IMR-90 (cell line): ENCODE data around the gene PRR13. TPM values are rescaled to one million over a fixed set of nuclear protein-coding genes. Genes with fewer than 3 reads are reported as not detected.

Source experiments
- ATAC-seq: fragments of 200-7000 bp; cut with Tn5 transposase; 2 replicates; pipeline ENCODE4 v1.9.1; 2020; ENCODE audit warnings: low read depth, mild to moderate bottlenecking, moderate library complexity
- BruUV-seq: library from RNA; stranded (reverse); fragments of 400-500 nt; replicated peaks from 2 replicates; lab custom pipeline; 2021; lab: Mats Ljungman, UMichigan
- CTCF ChIA-PET: fragments of 300-600 bp; formaldehyde crosslinking; extraction: SDS; loops from one replicate; lab custom pipeline; 2021; ENCODE audit warnings: antibody characterized with exemption; lab: Yijun Ruan, JAX
- POLR2A ChIA-PET: fragments of 300-600 bp; sonication (Branson Sonifier 250); formaldehyde crosslinking; loops from one replicate; lab custom pipeline; 2022; ENCODE audit warnings: antibody characterized with exemption; ENCODE audit not compliant: unreplicated experiment; lab: Charles Lee
- DNase-seq: peaks from one replicate; pipeline ENCODE4 v3.0.0; 2013
- H2AFZ ChIP-seq: replicated peaks from 2 replicates; pipeline ENCODE3; 2013; ENCODE audit warnings: low read length, mild to moderate bottlenecking; ENCODE audit not compliant: poor library complexity
- H2AK5ac ChIP-seq: 2 replicates; pipeline ENCODE4 v1.6.1; 2013; ENCODE audit warnings: low read depth, low read length, inconsistent platforms
- H2AK9ac ChIP-seq: replicated peaks from 2 replicates; pipeline ENCODE3; 2013; ENCODE audit warnings: mild to moderate bottlenecking, low read depth, low read length, moderate library complexity; ENCODE audit not compliant: poor library complexity
- H2BK120ac ChIP-seq: 2 replicates; pipeline ENCODE4 v1.6.1; 2013; ENCODE audit warnings: low read depth, low read length, inconsistent platforms
- H2BK15ac ChIP-seq: 3 replicates; pipeline ENCODE4 v1.6.1; 2013; ENCODE audit warnings: low read depth, low read length, inconsistent platforms
- H2BK20ac ChIP-seq: 2 replicates; pipeline ENCODE4 v1.6.1; 2013; ENCODE audit warnings: low read depth, mild to moderate bottlenecking, inconsistent platforms, low read length, moderate library complexity
- H2BK5ac ChIP-seq: 2 replicates; pipeline ENCODE4 v1.6.1; 2013; ENCODE audit warnings: mild to moderate bottlenecking, low read depth, low read length, inconsistent platforms; ENCODE audit not compliant: poor library complexity, severe bottlenecking
- H3K14ac ChIP-seq: replicated peaks from 2 replicates; pipeline ENCODE4 v1.6.1; 2013; ENCODE audit warnings: low read depth, low read length, inconsistent platforms
- H3K18ac ChIP-seq: 2 replicates; pipeline ENCODE4 v1.6.1; 2013; ENCODE audit warnings: low read depth, low read length, control low read depth
- H3K23ac ChIP-seq: 2 replicates; pipeline ENCODE4 v1.6.1; 2013; ENCODE audit warnings: low read depth, low read length, inconsistent platforms
- H3K27ac ChIP-seq: 2 replicates; pipeline ENCODE4 v1.5.1; 2013; ENCODE audit warnings: mild to moderate bottlenecking, control low read depth, low read length; ENCODE audit not compliant: insufficient read depth
- H3K27me3 ChIP-seq: 2 replicates; pipeline ENCODE4 v1.6.1; 2013; ENCODE audit warnings: low read length; ENCODE audit not compliant: control insufficient read depth, insufficient read depth
- H3K36me3 ChIP-seq: 2 replicates; pipeline ENCODE4 v1.6.1; 2013; ENCODE audit warnings: low read length, mixed read lengths; ENCODE audit not compliant: control insufficient read depth, insufficient read depth
- H3K4ac ChIP-seq: 2 replicates; pipeline ENCODE4 v1.6.1; 2013; ENCODE audit warnings: low read depth, low read length, inconsistent platforms
- H3K4me1 ChIP-seq: 2 replicates; pipeline ENCODE4 v1.6.1; 2013; ENCODE audit warnings: low read length, mixed read lengths; ENCODE audit not compliant: control insufficient read depth, insufficient read depth
- H3K4me2 ChIP-seq: 2 replicates; pipeline ENCODE4 v1.6.1; 2013; ENCODE audit warnings: low read depth, mild to moderate bottlenecking, control low read depth, low read length, moderate library complexity
- H3K4me3 ChIP-seq: 2 replicates; pipeline ENCODE4 v1.5.1; 2013; ENCODE audit warnings: low read depth, mild to moderate bottlenecking, control low read depth, low read length, moderate library complexity; ENCODE audit not compliant: insufficient read depth
- H3K56ac ChIP-seq: 2 replicates; pipeline ENCODE4 v1.6.1; 2013; ENCODE audit warnings: low read length, inconsistent platforms; ENCODE audit not compliant: insufficient read depth; ENCODE audit errors: extremely low read depth
- H3K79me1 ChIP-seq, 2 experiments: 2 replicates each; pipeline ENCODE4 v1.6.1; 2013; ENCODE audit warnings: low read length in 2 of 2, inconsistent platforms in 1 of 2, low read depth in 1 of 2
- H3K9ac ChIP-seq: 2 replicates; pipeline ENCODE4 v1.6.1; 2013; ENCODE audit warnings: low read depth, low read length, control low read depth
- H3K9me1 ChIP-seq: 2 replicates; pipeline ENCODE4 v1.6.1; 2013; ENCODE audit warnings: low read length, inconsistent platforms; ENCODE audit not compliant: insufficient read depth
- H3K9me3 ChIP-seq: 2 replicates; pipeline ENCODE4 v1.6.1; 2013; ENCODE audit warnings: low read length; ENCODE audit not compliant: control insufficient read depth, insufficient read depth
- H4K20me1 ChIP-seq: 2 replicates; pipeline ENCODE4 v1.6.1; 2013; ENCODE audit warnings: low read length, inconsistent platforms; ENCODE audit not compliant: insufficient read depth
- H4K5ac ChIP-seq: 2 replicates; pipeline ENCODE4 v1.6.1; 2013; ENCODE audit warnings: mild to moderate bottlenecking, low read depth, low read length, control low read depth
- H4K8ac ChIP-seq, 2 experiments: 2 replicates each; pipeline ENCODE4 v1.6.1; 2013; ENCODE audit warnings: low read depth in 2 of 2, low read length in 2 of 2, control low read depth in 1 of 2, inconsistent platforms in 1 of 2
- H4K91ac ChIP-seq: 2 replicates; pipeline ENCODE4 v1.6.1; 2013; ENCODE audit warnings: low read depth, low read length, inconsistent platforms; ENCODE audit not compliant: insufficient read depth
- BHLHE40 ChIP-seq: fragments of 150-350 bp; IDR thresholded peaks from 2 replicates; pipeline ENCODE4 v1.6.1; 2016; ENCODE audit warnings: mild to moderate bottlenecking, low read depth, low read length
- CEBPB ChIP-seq: IDR thresholded peaks from 2 replicates; pipeline ENCODE4 v1.6.1; 2012; ENCODE audit warnings: low read depth, low read length, improper control_type of control experiment
- CHD1 ChIP-seq: IDR thresholded peaks from 2 replicates; pipeline ENCODE4 v1.6.1; 2012; ENCODE audit warnings: low read depth, low read length, improper control_type of control experiment
- MAFK ChIP-seq: IDR thresholded peaks from 2 replicates; pipeline ENCODE4 v1.6.1; 2012; ENCODE audit warnings: low read depth, low read length, improper control_type of control experiment
- MAZ ChIP-seq: IDR thresholded peaks from 2 replicates; pipeline ENCODE4 v1.6.1; 2012; ENCODE audit warnings: low read depth, mild to moderate bottlenecking, low read length, improper control_type of control experiment, moderate library complexity, borderline replicate concordance
- MXI1 ChIP-seq: IDR thresholded peaks from 2 replicates; pipeline ENCODE4 v1.6.1; 2012; ENCODE audit warnings: low read depth, mild to moderate bottlenecking, low read length, moderate library complexity, borderline replicate concordance
- NFE2L2 ChIP-seq: fragments of 150-350 bp; IDR thresholded peaks from 2 replicates; pipeline ENCODE4 v1.6.1; 2016; ENCODE audit warnings: low read depth, mild to moderate bottlenecking, low read length
- POLR2A ChIP-seq: IDR thresholded peaks from 2 replicates; pipeline ENCODE4 v1.6.1; 2012; ENCODE audit warnings: mild to moderate bottlenecking, low read depth, low read length
- RAD21 ChIP-seq: IDR thresholded peaks from 2 replicates; pipeline ENCODE4 v1.6.1; 2012; ENCODE audit warnings: low read length, improper control_type of control experiment
- RCOR1 ChIP-seq: IDR thresholded peaks from 2 replicates; pipeline ENCODE4 v1.6.1; 2012; ENCODE audit warnings: mild to moderate bottlenecking, low read length, improper control_type of control experiment; ENCODE audit not compliant: insufficient replicate concordance
- RFX5 ChIP-seq: IDR thresholded peaks from 2 replicates; pipeline ENCODE4 v1.8.0; 2012; ENCODE audit warnings: low read depth, mild to moderate bottlenecking, low read length, moderate library complexity
- SMC3 ChIP-seq: fragments of 150-350 bp; IDR thresholded peaks from 2 replicates; pipeline ENCODE4 v1.6.1; 2016; ENCODE audit warnings: low read depth, mild to moderate bottlenecking, antibody characterized with exemption, low read length, moderate library complexity
- WGBS, 2 experiments: methylation state at CpG; one replicate each; pipeline versions ENCODE4 v1.1.5 to v1.1.7; 2013; ENCODE audit warnings: missing lambda C conversion rate in 2 of 2; ENCODE audit not compliant: insufficient read length in 1 of 2; ENCODE audit errors: extremely low coverage in 2 of 2; 5-methylcytosine and 5-hydroxymethylcytosine counted together
- dilution Hi-C: fragments of 300-500 bp; cut with HindIII; formaldehyde crosslinking; loops from one replicate; pipeline ENCODE4 v1.14.3; 2018; ENCODE audit warnings: low sequenced_read_pairs; ENCODE audit not compliant: unreplicated experiment
- in situ Hi-C: fragments of 300-500 bp; cut with MboI; formaldehyde crosslinking; loops from 3 replicates; pipeline ENCODE4 v1.14.3; 2019; ENCODE audit warnings: low sequenced_read_pairs, inconsistent platforms, mixed read lengths
- intact Hi-C: fragments of 100-400 bp; cut with micrococcal nuclease; formaldehyde crosslinking; loops from 2 replicates; pipeline ENCODE4 v1.10.0; 2022
- polyA plus RNA-seq, 3 experiments: library from polyadenylated mRNA; depleted of rRNA; stranded (reverse); fragments of >200 nt; gene quantifications; 2 replicates each; pipeline ENCODE4 v1.2.3, GENCODE V29; 2012; ENCODE audit warnings: low replicate concordance in 1 of 3
- total RNA-seq: library from RNA; depleted of rRNA; stranded (reverse); fragments of >200 nt; gene quantifications from 2 replicates; pipeline ENCODE4 v1.2.3, GENCODE V29; 2012
- TF ChIP-seq, protein P1 (sequence below): fragments of 150-350 bp; IDR thresholded peaks from 2 replicates; pipeline ENCODE4 v1.6.1; 2016; ENCODE audit warnings: low read depth, mild to moderate bottlenecking, low read length, moderate library complexity, borderline replicate concordance
- TF ChIP-seq, protein P2 (sequence below): fragments of 150-350 bp; IDR thresholded peaks from 2 replicates; pipeline ENCODE4 v1.6.1; 2017; ENCODE audit warnings: mild to moderate bottlenecking, antibody characterized with exemption, low read length, low read depth

PRR13 gene
- total and polyA plus RNA-seq, 2 of the 4 experiments (the other 2 are of a cell fraction) = 25.5 to 114 TPM

DNA sequence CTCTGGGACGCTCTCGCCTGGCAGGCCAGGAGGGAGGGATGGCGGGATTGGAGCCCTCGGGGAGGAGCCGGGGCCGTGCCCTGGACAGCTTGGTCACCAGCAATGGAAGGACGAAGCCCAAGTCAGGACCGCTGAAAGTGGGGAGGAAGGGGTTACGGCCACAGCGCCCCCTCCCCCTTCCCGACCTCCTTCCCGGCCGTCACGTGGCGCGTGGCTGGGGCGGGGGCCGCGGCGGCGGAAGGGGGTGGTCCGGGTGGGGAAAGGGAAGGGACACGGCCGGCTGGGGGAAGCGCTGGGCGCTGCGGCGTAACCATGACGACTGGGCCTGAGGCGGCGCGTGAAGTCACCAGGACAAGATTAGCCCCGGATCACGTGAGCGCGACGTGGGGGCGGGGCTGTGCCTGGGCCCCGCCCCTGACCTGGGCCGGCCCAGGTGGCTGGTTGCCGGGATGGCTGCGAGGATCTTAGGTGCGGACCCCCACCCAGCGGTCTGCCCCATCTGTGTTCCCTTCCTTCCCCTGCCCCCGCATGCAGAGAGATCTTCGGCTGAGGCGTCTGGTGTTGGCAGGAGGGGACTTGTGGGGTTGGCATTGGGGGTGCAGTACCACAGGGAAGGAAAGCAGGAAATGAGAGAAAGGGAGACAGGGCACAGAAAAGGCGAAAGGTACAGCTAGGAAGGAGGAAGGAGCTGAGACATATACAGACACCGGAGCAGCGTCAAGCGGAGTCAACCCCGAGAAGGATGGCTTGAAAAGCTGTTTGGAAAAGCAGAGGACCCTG is 51.5 kb downstream of the PRR13 start:
- H4K20me1 ChIP-seq = peaks cover 10% of the 10 kb centered on the region
- TF ChIP-seq RAD21 = no peak
- TF ChIP-seq, protein P1, sequence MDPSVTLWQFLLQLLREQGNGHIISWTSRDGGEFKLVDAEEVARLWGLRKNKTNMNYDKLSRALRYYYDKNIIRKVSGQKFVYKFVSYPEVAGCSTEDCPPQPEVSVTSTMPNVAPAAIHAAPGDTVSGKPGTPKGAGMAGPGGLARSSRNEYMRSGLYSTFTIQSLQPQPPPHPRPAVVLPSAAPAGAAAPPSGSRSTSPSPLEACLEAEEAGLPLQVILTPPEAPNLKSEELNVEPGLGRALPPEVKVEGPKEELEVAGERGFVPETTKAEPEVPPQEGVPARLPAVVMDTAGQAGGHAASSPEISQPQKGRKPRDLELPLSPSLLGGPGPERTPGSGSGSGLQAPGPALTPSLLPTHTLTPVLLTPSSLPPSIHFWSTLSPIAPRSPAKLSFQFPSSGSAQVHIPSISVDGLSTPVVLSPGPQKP = no peak
- no peak for TF ChIP-seq MAZ
- no peak for TF ChIP-seq CHD1
- no peak for TF ChIP-seq MXI1
- TF ChIP-seq NFE2L2 = no peak
- TF ChIP-seq SMC3 = no peak
- no peak for TF ChIP-seq CEBPB
- TF ChIP-seq POLR2A = no peak
- TF ChIP-seq RFX5 = no peak
- TF ChIP-seq MAFK = no peak
- TF ChIP-seq, protein P2, sequence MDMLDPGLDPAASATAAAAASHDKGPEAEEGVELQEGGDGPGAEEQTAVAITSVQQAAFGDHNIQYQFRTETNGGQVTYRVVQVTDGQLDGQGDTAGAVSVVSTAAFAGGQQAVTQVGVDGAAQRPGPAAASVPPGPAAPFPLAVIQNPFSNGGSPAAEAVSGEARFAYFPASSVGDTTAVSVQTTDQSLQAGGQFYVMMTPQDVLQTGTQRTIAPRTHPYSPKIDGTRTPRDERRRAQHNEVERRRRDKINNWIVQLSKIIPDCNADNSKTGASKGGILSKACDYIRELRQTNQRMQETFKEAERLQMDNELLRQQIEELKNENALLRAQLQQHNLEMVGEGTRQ = peak; percentile 96
- TF ChIP-seq RCOR1 = no peak
- TF ChIP-seq BHLHE40 = peak; percentile 91

More for the DNA sequence above, 51.5 kb downstream of the PRR13 start:
- peak overlapping the region; percentile 34; the same call in 1 of the 2 replicates for H4K91ac ChIP-seq
- peaks cover 27 to 77% of the 10 kb centered on the region in 2 experiments for H3K79me1 ChIP-seq
- peak overlapping the region; percentile 71; the same call in 1 of the 2 replicates for H2BK20ac ChIP-seq
- CTCF ChIA-PET = interaction anchor here (0.6 kb wide), 1 partner anchor 469 kb away, joined by 3 read pairs; no protein-coding TSS in a partner anchor
- H3K14ac ChIP-seq = peak overlapping the region; percentile 79
- H3K9me1 ChIP-seq = peaks cover 45% of the 10 kb centered on the region
- peak overlapping the region; percentile 51 for H2BK5ac ChIP-seq
- H3K9me3 ChIP-seq = no peaks in the 10 kb centered on the region
- no TSS peak for BruUV-seq
- H2AK5ac ChIP-seq = peak overlapping the region; percentile 88
- in situ Hi-C loops (no loop called here), dilution Hi-C loops (no loop called here), intact Hi-C loops (no loop called here)
- peak overlapping the region; percentile 35 for H3K56ac ChIP-seq
- peak overlapping the region; percentile 61 for H3K9ac ChIP-seq
- peak overlapping the region; percentile 92 for H3K4me2 ChIP-seq
- peak overlapping the region; percentile 77 for H3K23ac ChIP-seq
- WGBS, 2 experiments = 6% methylated on average over 13 of the region's 52 CpGs; no CpG with 5 or more reads in 1 of the 2 experiments
- no peaks in the 10 kb centered on the region for H3K27me3 ChIP-seq
- H3K4ac ChIP-seq = peak overlapping the region; percentile 86
- peak overlapping the region; percentile 88; the same call in 2 of the 3 replicates for H2BK15ac ChIP-seq
- peak overlapping the region; percentile 68 for H2AK9ac ChIP-seq
- H3K18ac ChIP-seq = peak overlapping the region; percentile 80
- peak overlapping the region; percentile 51 for H3K4me3 ChIP-seq
- H4K5ac ChIP-seq = peak overlapping the region; percentile 92
- H3K36me3 ChIP-seq = peaks cover 6% of the 10 kb centered on the region; the same call in 1 of the 2 replicates
- H4K8ac ChIP-seq = peak overlapping the region; percentile 89 to 96
- peak; percentile 86 for ATAC-seq
- peak; percentile 80 for DNase-seq
- POLR2A ChIA-PET = interaction anchor here (0.5 to 0.7 kb wide), 2 partner anchors 14 to 165 kb away, joined by 3 read pairs; no protein-coding TSS in a partner anchor
- H2BK120ac ChIP-seq = peak overlapping the region; percentile 35; the same call in 1 of the 2 replicates
- peaks cover 22% of the 10 kb centered on the region for H3K4me1 ChIP-seq
- peak overlapping the region; percentile 95 for H2AFZ ChIP-seq
- H3K27ac ChIP-seq = peak overlapping the region; percentile 95
